Cerebellar cortex (tissue), 1 donor: ENCODE results near the gene CHRNB1.

Experiments used
- DNase-seq: peaks from one replicate; pipeline ENCODE4 v3.0.0-alpha.2; 2015; ENCODE audit warnings: low spot score

CHRNB1 gene

DNA sequence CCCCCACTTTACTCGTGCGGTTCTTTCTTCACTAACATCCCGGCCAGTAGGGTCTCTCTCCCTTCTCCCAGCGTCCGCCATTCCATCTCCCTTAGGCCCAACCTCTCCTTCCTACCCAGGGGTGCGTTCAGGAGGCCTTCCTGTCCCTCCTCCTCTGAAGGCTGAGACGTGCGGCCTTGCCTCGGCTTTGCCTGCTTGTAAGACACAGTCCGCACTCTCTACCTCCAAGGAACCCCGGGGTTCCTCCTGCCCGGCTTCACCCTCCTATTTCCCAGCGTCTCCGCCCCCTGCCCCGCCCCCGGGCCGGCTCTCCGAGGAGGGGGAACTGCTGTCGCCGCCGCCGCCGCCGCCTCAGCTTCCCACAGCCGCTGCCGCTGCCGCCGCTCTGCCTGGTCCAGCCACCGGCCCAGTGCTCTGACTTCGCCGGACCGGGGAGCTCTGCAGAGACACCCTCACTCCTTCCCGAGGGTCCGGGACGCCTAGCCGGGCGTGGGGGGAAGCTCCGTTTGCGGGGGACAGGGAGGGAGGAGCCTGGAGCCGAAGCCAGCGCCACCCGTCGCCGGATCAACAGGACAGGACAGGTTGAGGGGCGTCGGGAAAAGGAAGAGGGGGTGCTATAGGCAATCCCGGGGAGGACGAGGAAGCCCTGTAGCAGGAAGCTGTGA, 6.8 kb upstream of the CHRNB1 start:
- DNase-seq, result peak; percentile 52

DNA sequence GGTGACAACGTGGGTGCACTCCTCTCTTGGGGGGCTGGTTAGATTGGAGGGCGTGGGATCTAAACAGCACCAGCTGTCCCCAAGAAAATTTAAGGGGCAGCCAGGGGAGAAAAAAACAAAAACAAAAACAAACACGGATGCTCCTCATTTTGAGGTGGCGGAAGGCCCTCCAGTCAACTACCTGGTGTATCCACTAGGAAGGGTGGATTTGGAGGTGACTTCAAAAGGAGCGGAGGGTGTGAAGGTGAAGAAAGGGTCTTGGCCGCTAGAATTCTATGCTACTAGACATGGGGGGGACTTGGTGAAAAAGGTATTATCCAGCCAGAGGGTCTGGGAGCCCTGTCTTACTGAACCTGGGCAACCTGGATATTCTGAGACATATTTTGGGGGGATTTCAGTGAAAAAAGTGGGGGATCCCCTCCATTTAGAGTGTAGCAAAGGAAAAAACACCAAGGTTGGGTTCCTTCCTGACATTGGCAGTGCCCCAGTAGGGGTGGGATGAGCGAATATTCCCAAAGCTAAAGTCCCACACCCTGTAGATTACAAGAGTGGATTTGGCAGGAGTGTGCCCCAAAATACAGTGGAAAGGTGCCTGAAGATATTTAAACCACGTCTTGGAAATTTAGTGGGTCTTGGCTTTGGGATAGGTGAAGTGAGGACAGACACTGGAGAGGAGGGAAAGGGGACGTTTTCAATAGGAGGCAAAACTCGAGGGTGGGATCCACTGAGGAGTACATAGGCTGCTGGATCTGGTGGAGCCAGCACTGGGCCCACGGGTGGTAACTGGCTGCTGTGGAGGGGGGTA, 6.0 kb upstream of the CHRNB1 start:
- DNase-seq, result no peak

DNA sequence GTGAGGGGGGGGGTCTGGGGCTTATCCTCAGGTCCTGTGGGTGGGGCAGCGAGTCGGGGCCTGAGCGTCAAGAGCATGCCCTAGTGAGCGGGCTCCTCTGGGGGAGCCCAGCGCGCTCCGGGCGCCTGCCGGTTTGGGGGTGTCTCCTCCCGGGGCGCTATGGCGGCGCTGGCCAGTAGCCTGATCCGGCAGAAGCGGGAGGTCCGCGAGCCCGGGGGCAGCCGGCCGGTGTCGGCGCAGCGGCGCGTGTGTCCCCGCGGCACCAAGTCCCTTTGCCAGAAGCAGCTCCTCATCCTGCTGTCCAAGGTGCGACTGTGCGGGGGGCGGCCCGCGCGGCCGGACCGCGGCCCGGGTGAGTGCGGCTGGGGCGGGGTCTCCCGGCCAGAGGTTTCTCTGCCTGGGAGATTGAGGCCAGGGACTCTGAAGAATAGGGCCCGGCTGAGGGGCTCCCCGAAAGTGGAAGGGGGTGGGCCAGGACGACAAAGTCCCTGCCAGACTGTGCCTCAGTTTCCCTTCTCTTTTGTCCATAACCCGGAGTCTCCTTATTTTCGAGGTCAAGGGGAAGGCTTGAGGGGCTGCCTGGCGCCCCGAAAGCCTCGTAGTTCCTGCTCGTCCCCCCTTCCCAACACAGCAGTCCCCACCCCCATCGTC, 5.3 kb upstream of the CHRNB1 start, which contains the start of gene FGF11:
Gene FGF11 (plus strand): TSS at position 51 of the 651 bp plus-strand sequence. CDS start 109 bp downstream, at position 160.
- no peak for DNase-seq

DNA sequence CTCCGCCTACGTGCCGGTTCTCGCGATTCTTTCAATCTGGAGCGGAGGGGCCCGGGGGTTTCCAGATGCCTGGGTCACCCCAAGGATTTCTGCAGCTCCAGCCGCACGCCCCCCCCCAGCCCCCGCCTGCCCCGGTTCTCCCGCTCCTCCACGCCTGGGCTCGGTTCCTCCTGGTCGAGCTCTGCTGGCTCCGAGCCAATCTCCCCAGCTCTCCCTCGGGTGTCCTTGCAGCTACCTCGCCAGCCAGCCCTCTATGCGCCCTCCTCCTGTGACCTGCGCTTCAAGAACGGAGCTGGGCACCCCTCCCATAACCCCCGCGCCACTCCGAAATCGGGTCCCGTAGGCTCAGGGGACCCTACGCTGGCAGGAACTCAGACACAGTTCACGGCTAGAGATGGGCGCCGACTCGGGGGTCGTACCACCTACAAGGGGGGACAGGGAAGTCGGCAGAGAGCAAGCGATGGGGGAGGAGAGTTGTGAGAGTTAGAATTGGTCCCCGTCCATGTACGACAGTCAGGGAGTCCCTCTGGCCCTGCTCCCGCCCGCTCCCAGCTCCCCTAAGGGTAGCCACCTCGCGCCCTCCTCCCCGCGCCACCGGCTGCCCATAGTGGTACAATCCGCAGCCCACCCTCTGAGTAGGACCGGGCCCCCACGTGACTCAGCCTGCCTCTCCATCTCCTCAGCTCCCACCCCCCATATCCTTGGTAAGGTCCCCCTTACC, 4.6 kb upstream of the CHRNB1 start:
- peak; percentile 39 for DNase-seq

DNA sequence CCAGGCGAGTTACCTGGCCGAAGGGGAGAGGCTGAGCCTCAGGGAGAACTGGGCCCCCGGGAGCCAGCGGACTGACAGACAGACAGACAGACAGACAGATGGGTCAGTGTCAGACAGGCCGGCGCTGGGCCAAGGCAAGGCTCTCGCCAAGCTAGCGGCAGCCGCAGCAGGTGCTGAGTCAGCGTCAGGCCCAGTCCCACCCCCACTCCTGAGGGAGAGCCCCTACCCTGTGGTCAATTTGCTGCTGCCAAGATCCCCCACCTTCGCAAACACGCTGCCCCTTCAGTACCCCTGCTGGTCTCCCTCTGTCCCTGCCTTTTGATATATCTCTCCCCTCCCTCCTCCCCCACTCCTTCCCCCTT, 4.0 kb upstream of the CHRNB1 start:
- DNase-seq, result no peak

DNA sequence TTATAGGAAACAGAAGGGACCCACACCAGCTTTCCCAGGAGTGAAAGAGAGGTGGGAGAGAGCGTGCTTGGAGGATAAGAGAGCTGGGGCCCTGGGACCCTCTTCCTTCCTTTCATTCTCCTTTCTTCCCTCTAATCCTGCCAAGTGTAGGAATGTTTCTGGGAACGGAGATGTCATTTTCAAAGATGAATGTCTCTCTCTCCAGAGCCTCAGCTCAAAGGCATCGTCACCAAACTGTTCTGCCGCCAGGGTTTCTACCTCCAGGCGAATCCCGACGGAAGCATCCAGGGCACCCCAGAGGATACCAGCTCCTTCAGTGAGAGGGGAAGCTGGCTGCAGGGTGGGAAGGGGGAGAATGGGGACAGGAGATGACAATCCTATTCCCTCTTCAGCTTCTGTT, 3.6 kb upstream of the CHRNB1 start:
- DNase-seq, result no peak

DNA sequence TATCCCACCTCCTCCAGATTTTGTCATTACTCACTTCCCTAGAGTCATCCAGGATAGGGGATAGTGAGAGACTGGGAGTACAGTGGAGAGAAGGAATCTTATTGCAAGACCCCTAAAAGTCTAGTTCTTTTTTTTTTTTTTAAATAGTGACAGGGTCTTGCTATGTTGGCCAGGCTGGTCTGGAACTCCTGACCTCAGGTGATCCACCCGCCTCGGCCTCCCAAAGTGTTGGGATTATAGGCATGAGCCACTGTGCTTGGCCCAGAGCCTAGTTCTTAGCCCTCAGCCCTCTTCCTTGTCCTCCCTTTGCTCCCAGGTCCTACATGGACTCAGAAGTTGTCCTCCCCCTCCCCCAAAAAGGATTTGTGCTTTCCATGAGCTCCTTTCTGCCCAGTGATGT, 2.7 kb upstream of the CHRNB1 start:
- no peak for DNase-seq

DNA sequence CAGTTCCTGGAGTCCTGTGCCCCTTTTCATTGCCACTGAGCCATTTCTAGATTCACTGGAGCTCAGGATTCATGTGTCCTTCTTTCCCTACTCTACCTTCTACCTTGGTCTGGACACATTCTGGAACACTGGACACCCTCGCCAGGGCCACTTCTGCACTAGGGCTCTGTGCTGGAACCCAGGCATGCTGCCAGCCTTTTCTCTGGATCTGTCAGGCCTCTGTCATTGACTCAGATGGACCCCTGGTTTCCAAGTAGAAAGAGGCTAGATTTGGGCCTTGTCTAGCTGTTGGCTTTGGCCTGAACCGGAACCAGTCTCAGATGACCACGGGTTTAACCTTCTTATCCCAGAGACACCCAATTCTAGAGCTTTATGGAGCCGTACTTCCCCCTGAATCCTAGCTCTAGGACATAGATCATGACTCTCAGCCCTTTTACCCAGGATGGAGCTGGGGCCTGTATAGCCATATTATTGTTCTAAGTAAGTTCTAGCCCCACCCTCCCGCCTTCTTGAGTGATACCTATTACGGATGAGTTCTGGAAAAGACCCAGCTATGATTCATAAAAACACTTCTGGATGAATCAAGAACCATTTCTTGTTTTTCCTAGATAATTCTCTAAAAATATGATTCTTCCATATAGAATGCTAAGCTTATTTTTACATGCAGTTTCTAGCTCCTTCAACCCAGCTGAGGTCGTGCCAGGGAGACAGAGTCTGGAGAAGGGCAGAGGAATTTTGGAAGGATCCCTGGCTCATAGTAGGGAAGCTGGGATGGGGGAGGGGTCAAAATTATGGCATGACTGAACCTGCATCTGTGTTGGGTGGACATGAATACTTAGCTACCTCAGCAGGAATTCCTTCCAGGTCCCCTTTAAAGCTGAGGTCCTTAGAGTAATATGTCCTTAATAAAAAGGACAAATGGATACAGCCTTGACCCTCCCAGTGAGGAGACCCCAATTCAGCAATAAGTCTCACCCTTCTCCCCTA, 1.1 kb upstream of the CHRNB1 start:
- DNase-seq, result no peak

DNA sequence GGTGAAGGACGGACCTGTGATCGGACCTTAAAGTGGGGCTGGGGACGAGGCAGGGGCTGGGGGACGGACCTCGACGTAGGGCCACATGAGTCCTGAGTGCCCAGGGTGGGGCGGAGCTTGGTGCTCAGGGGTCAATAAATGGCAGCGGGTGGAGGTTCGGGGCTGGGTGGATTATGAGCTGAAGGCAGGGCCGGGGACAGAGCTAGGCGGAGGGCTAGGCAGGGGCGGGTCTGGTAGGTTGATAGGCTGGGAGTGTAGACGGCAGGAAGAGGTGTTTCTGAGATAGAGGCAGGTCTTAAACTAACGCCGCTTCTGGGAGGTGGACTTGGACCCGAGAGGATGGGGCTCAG, 733 bp downstream of the CHRNB1 start:
- DNase-seq, result no peak

DNA sequence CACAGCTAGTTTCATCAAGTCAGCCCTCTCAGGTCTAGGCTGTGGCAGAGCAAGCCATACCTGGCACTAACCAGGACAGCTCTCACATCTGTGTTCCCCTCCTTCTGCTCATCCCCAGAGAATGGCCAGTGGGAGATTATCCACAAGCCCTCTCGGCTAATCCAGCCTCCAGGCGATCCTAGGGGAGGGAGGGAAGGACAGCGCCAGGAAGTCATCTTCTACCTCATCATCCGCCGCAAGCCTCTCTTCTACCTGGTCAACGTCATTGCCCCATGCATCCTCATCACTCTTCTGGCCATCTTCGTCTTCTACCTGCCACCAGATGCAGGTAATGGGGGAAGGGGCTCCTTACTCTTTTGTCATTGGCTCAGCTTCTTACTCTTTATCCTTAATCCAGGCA, 3.6 kb downstream of the CHRNB1 start:
- no peak for DNase-seq

DNA sequence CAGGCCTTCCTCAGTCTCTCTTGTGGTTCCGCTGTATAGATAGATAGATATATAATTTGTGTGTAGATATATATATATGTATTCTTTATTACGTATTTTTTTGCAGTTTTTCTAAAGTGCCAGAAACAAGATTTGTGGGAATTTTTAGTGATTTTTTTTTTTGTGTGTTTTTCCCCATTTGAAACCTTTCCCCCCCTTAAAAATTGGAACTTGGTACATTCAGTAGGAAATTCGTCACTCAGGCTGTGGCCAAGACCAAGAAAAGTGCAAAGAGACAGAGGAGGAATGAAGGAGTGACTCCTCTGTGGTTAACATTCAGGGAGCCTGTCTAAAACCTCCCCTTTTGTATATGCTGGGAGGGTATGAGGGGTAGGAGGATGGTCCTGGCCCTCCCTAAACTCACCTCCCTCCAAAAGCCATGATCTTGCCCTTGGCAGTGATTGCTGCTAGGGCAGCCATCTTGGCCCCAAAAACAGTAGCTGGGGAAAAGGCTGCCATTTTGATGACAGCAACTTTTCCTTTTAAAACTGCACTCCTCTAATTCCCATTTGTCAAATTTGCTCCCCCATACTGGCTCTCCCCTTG, 15.2 kb downstream of the CHRNB1 start:
- DNase-seq, result no peak

DNA sequence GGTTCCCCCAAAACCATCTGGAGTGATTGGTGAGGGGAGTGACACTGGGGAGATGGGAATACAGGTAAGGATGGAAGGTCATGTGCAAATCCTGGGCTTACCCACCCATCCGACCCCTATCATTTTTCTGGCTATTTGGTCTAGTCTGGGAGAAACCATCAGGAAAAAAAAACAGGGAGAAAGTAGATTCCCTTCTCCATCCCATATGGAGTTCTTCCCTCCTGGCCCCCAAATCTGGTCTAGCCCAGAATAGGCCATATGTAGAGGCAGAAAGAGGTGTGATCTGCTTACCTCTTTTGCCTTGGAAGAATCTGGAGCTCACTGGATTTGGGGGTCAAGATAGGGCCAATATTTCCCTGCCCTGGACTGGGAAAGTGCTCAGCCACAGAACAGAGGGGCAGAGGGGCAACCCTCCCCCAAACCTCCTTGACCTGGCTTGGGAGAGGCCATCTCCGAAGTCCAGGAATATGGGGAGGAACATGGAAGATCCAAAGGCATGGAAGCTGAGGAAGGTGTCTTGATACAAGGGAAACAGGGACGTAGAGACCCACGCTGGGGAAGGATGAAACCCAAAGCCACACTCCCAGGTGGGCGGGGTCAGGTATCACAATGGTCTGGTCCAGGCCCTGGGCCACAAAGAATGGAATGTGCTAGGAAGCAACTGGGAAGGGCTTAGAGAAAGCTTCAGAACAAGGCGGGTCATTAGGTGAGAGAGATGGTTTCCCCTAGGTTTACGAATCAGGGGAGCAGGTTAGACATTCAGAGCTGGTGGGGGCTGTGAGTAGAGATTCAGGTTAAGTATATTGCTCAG, 16.2 kb downstream of the CHRNB1 start:
- DNase-seq, result no peak

DNA sequence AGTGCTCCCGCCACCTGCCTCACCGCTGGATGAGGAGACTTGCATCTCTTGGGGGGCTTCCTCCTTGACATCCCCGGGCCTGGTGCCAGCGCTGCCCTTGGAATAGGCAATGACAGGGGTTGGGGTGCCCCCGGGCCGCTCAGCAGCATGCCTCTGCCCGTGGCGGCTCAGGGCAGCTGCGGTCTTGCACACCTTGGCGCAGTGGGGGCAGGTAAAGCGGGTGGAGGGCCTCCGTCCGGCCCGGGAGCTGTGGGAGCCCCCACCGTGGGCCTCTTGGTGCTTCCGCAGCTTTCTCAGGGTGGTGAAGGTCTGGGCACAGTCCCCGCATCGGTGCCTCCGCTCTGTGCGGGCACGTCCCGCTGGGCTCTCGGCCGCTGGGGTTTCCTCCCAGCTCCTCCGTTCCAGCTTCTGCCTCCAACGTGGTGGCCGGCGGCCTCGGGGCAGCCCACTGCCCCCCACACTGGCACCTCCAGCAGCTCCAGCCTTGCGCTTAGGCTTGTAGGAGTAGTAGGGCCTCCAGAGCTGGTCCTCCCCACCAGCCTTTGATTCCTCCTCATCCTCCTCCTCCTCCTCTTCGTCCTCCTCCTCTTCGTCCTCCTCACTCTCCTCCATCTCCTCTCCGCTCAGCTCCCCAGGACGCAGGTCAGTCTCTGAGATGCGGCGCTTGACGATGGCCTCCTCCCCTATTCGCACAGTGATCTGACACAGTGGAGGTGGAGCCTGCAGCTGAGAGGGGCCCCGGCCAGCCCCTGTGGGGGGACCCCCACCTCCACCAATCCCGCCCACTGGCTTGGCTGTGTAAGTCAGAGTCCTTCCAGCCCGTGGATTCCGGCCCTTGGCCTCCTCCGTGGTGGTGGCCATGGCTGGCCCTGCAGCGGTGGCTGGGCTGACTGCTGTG, 17.9 kb downstream of the CHRNB1 start:
- no peak for DNase-seq

DNA sequence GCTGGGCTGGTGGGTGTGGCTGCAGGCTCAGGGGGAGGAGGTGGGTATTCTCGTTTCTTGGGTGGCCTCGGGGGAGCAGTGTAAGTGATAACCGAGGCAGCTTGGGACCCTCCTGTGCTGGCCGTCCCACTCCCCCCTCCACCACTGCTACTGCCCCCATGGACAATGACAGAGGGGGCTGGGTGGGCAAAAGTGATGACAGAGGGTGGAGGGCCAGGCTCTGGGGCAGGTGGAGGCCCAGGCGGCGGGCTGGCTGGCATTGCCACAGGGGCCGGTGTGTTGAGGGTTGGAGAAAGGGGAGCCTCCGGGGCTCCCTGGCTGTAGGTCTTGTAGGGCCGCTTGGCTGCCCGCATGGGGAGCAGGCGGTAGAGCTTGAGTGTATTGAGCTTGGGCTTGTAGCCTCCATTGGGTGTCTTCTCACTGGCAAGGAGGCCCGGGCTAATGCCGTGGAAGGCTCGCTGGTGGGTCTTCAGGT, 18.5 kb downstream of the CHRNB1 start:
- DNase-seq, result no peak

DNA sequence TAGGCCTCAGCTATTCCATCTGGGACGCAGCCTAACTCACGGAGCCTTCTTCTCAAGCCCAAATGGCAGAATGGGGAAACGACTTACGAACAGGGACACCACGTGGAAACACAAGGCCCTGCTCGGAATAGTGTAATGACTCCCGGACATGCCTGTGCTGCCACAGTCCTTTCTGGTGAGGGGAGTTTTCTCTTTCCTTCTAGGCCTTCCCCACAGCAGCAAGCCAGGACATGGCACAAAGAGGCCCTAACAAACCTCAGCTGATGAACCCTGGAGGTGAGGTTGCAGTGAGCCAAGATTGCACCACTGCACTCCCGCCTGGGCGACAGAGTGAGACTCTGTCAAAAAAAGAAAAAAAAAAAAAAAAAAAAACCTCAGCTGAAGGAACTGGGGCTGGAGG, 19.2 kb downstream of the CHRNB1 start:
- DNase-seq, result no peak

DNA sequence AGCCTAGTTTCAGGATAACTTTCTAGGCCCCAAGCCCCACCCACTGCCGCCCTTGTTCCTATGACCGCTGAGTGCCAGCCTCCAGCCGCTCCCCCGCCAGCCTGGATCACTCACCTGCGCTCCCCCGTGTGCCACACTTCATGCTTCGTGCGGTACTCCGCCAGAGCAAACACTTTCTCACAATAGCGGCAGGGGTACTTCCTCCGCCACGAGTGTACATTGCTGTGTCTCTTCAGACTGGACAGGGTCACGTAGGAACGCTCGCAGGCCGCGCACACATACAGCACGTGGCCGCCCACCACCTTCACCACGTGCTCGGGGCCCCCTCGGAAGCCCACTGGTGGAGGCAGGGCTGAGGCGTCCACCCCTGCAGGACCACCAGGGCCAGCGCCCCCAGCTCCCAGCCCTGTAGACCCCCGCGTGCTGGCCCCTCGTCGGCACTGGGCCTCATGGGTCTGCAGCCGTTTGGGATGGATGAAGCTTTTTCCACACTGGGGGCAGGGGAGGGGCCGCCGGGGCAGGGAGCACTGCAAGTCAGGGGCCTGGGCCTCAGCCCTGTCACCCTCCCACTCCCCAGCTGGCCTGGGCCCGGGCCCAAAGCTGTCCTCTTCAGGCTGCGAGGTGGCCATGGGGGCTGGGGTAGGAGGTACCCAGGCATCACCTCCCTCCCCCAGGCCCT, 20.9 kb downstream of the CHRNB1 start:
- no peak for DNase-seq

DNA sequence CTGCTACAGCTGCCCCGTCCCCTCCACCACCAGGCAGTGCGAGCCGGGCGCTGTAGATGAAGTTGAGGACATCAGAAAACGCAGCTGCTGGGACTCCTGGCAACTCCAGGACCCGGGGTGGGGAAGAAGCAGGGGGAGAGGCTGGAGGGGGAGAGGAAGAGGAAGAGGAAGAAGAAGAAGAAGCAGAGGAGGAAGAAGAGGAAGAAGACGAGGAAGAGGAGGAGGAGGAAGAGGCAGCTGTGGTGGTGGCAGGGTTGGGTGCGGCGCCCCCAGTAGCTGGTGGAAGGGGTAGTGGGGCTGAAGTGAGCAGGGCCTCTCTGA, 21.4 kb downstream of the CHRNB1 start:
- DNase-seq, result no peak

DNA sequence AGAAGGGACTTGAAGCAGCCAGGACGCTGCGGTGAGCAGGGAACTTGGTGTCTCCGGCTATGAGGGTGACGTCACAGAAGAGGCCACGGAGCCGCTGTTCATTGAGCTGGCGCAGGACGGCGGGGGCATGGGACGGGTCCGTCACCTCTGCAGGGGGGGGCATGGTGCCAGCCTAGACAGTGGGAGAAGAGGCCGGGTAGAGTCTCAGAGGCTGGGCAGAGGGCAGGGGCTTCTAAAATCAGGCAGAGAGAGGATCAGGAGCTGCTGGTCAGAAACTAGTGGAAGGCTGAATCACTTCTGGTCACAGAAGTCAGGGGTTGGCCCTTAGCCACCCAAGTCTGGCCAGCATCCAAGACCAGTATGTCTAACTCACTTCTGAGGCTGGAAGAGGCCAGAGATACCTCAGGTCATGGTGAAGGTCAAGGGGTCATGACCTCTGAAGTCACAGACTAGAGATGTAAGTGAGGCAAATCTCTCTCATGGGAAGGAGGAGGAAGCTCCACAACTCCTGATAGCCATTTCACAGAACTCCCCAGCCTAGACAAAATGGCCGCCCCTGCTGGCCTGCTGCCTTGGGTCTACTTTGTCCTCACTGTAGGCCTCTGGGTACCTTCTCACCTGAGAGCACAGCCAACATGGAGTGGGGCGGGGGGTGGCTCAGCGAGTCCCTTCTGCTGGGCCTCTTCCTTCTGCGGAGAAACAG, 21.9 kb downstream of the CHRNB1 start:
- DNase-seq, result peak; percentile 44
